A549 (cell line): Measurements from ENCODE around the gene BRAF. TPM values are rescaled to one million over a fixed set of nuclear protein-coding genes. Genes with fewer than 3 reads are reported as not detected.
"Not testable (repeated sequence)": the region's sequence is repeated elsewhere in the genome, so short reads cannot be mapped to it uniquely, and the experiment has no call there.

Experiments used
- ATAC-seq, 2 experiments: fragments of 200-7000 bp in 1 of 2; fragments of >200 bp in 1 of 2; cut with Nextera tagmentation in 1 of 2; cut with Tn5 transposase in 1 of 2; 3 replicates each; pipeline versions ENCODE4 v1.8.0 to v1.9.1; 2018 to 2020; ENCODE audit warnings: mild to moderate bottlenecking in 1 of 2, moderate library complexity in 1 of 2
- CTCF ChIA-PET: fragments of 300-600 bp; sonication (Branson Sonifier 250); formaldehyde crosslinking; extraction: SDS; loops from one replicate; lab custom pipeline; 2021; ENCODE audit warnings: antibody characterized with exemption, inconsistent platforms; lab: Yijun Ruan, JAX
- POLR2A ChIA-PET: fragments of 350-600 bp; formaldehyde crosslinking; extraction: SDS; loops from one replicate; lab custom pipeline; 2021; ENCODE audit warnings: antibody characterized with exemption, inconsistent platforms; lab: Yijun Ruan, JAX
- DNase-seq, 2 experiments: peaks; one replicate each; pipeline versions ENCODE4 v3.0.0 to v3.0.0-alpha.2; 2011 to 2016; ENCODE audit warnings: low read depth in 1 of 2, low spot score in 1 of 2
- FAIRE-seq: peaks from 2 replicates; lab custom pipeline; 2011; peaks lifted over from hg19 to GRCh38; lab: Jason Lieb, UNC
- H3K27ac ChIP-seq, 2 experiments: fragments of >200 bp; sonication (Bioruptor Twin); formaldehyde crosslinking; 3 replicates each; pipeline ENCODE4 v1.5.1; 2016 to 2017
- H3K4me1 ChIP-seq: fragments of >200 bp; sonication (Bioruptor Twin); formaldehyde crosslinking; 3 replicates; pipeline ENCODE4 v1.6.1; 2016
- H3K4me2 ChIP-seq: fragments of >200 bp; sonication (Bioruptor Twin); formaldehyde crosslinking; 3 replicates; pipeline ENCODE4 v1.6.1; 2016
- H3K4me3 ChIP-seq: fragments of >200 bp; sonication (Bioruptor Twin); formaldehyde crosslinking; 3 replicates; pipeline ENCODE4 v1.5.1; 2016
- H3K9me3 ChIP-seq: fragments of >200 bp; sonication (Bioruptor Twin); formaldehyde crosslinking; 3 replicates; pipeline ENCODE4 v1.6.1; 2016
- CEBPB ChIP-seq, 2 experiments: fragments of >200 bp in 1 of 2; sonication (Bioruptor Twin) in 1 of 2; formaldehyde crosslinking in 1 of 2; IDR thresholded peaks; 2 replicates each; pipeline ENCODE4 v1.6.1; 2012 to 2016
- CHD2 ChIP-seq: fragments of 150-350 bp; IDR thresholded peaks from 2 replicates; pipeline ENCODE4 v1.6.1; 2014; ENCODE audit warnings: low read length; ENCODE audit not compliant: partially characterized antibody
- CHD4 ChIP-seq: fragments of 200-600 bp; sonication (generic); IDR thresholded peaks from 2 replicates; pipeline ENCODE4 v1.6.1; 2016; ENCODE audit warnings: antibody characterized with exemption, mild to moderate bottlenecking, borderline replicate concordance
- CTCF ChIP-seq: fragments of >200 bp; sonication (Bioruptor Twin); formaldehyde crosslinking; IDR thresholded peaks from 3 replicates; pipeline ENCODE4 v1.5.1; 2016
- E2F6 ChIP-seq: IDR thresholded peaks from 2 replicates; pipeline ENCODE4 v1.6.1; 2012; ENCODE audit warnings: low read depth, borderline replicate concordance
- EHMT2 ChIP-seq: fragments of 200-600 bp; sonication (generic); IDR thresholded peaks from 2 replicates; pipeline ENCODE4 v1.6.1; 2016; ENCODE audit warnings: antibody characterized with exemption, low read depth, mild to moderate bottlenecking, moderate library complexity
- HEYL ChIP-seq: fragments of 250-450 bp; sonication (Bioruptor Pico); IDR thresholded peaks from 2 replicates; pipeline ENCODE4 v1.8.0; 2021; ENCODE audit warnings: mild to moderate bottlenecking, moderate library complexity
- MAX ChIP-seq: IDR thresholded peaks from 2 replicates; pipeline ENCODE4 v1.6.1; 2012
- MAZ ChIP-seq: fragments of 150-350 bp; IDR thresholded peaks from 2 replicates; pipeline ENCODE4 v1.6.1; 2014; ENCODE audit warnings: antibody characterized with exemption, low read depth, low read length, borderline replicate concordance
- MYC ChIP-seq: IDR thresholded peaks from 2 replicates; pipeline ENCODE4 v1.6.1; 2012; ENCODE audit warnings: mild to moderate bottlenecking, inconsistent platforms, low read length, improper control_type of control experiment, borderline replicate concordance
- NPAS2 ChIP-seq: fragments of 250-450 bp; sonication (Bioruptor Pico); IDR thresholded peaks from 2 replicates; pipeline ENCODE4 v1.8.0; 2022; ENCODE audit warnings: mild to moderate bottlenecking, moderate library complexity, borderline replicate concordance
- NR3C1 ChIP-seq: fragments of >200 bp; sonication (Bioruptor Twin); formaldehyde crosslinking; IDR thresholded peaks from 3 replicates; pipeline ENCODE4 v1.6.1; 2017
- PHF8 ChIP-seq: fragments of 200-600 bp; sonication (generic); IDR thresholded peaks from 2 replicates; pipeline ENCODE4 v1.6.1; 2016; ENCODE audit warnings: low read depth, mild to moderate bottlenecking, antibody characterized with exemption, moderate library complexity, borderline replicate concordance
- POLR2AphosphoS2 ChIP-seq: conservative IDR thresholded peaks from 2 replicates; pipeline ENCODE4 v1.6.1; 2012; ENCODE audit warnings: low read length, improper control_type of control experiment, inconsistent platforms
- SMC3 ChIP-seq: fragments of >200 bp; sonication (Bioruptor Twin); formaldehyde crosslinking; IDR thresholded peaks from 3 replicates; pipeline ENCODE4 v1.6.1; 2018; ENCODE audit warnings: inconsistent platforms
- TP53 ChIP-seq: fragments of 250-450 bp; sonication (Bioruptor Pico); IDR thresholded peaks from 2 replicates; pipeline ENCODE4 v1.5.0; 2021; ENCODE audit warnings: mild to moderate bottlenecking, moderate library complexity
- ZC3H11A ChIP-seq: fragments of 450-650 bp; IDR thresholded peaks from 2 replicates; pipeline ENCODE4 v1.6.1; 2014; ENCODE audit warnings: antibody characterized with exemption, mild to moderate bottlenecking
- ZFP36 ChIP-seq: fragments of 450-650 bp; IDR thresholded peaks from 2 replicates; pipeline ENCODE4 v1.6.1; 2014; ENCODE audit warnings: borderline replicate concordance; ENCODE audit not compliant: partially characterized antibody
- WGBS: methylation state at CpG from one replicate; pipeline ENCODE4 v1.1.6; 2017; ENCODE audit errors: missing lambda C conversion rate; 5-methylcytosine and 5-hydroxymethylcytosine counted together
- polyA plus RNA-seq, 4 experiments: library from polyadenylated mRNA; depleted of rRNA in 3 of 4; stranded (reverse); fragments of >200 nt; fragmentation: RNase III in 1 of 4; extraction: RNeasy Plus Mini Kit Qiagen cat#74134 plus additional on column Dnase treatment in 1 of 4; gene quantifications; 2 replicates in 3 of 4; 3 replicates in 1 of 4; pipeline ENCODE4 v1.2.3, GENCODE V29; 2011 to 2017
- TF ChIP-seq, protein P1 (sequence below): fragments of 250-450 bp; sonication (Bioruptor Pico); IDR thresholded peaks from 2 replicates; pipeline ENCODE4 v1.5.0; 2021; ENCODE audit warnings: mild to moderate bottlenecking, moderate library complexity, borderline replicate concordance

The BRAF gene
- polyA plus RNA-seq, 2 of the 4 experiments (the other 2 are of a cell fraction), result 6.1 to 19.7 TPM

GRCh38 chr7:140966561-140967233, 42.0 kb upstream of the BRAF start:
- CTCF ChIA-PET, result no interaction called here
- H3K4me3 ChIP-seq, result no peak overlapping the region

GRCh38 chr7:140961117-140961516, 36.4 kb upstream of the BRAF start:
- no peak for DNase-seq
- TF ChIP-seq HEYL (CRISPR knock-in tag) (no peak), ZFP36 (no peak), SMC3 (no peak), EHMT2 (no peak), PHF8 (no peak), E2F6 (no peak), TP53 (CRISPR knock-in tag) (no peak), CHD2 (no peak), MYC (no peak), CHD4 (no peak), CTCF (no peak), CEBPB (IDR thresholded peaks at IDR 0.05) (no peak), NPAS2 (no peak), NR3C1 (no peak)
- TF ChIP-seq, protein P1, sequence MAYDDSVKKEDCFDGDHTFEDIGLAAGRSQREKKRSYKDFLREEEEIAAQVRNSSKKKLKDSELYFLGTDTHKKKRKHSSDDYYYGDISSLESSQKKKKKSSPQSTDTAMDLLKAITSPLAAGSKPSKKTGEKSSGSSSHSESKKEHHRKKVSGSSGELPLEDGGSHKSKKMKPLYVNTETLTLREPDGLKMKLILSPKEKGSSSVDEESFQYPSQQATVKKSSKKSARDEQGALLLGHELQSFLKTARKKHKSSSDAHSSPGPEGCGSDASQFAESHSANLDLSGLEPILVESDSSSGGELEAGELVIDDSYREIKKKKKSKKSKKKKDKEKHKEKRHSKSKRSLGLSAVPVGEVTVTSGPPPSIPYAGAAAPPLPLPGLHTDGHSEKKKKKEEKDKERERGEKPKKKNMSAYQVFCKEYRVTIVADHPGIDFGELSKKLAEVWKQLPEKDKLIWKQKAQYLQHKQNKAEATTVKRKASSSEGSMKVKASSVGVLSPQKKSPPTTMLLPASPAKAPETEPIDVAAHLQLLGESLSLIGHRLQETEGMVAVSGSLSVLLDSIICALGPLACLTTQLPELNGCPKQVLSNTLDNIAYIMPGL (CRISPR knock-in tag), result no peak
- Histone ChIP-seq H3K9me3 (peaks cover 8% of the 10 kb centered on the region; the same call in 2 of the 3 replicates), H3K4me3 (no peak overlapping the region), H3K4me1 (no peaks in the 10 kb centered on the region), H3K4me2 (no peak overlapping the region), H3K27ac (no peak overlapping the region)
- ATAC-seq, result no peak
- ChIA-PET POLR2A (no interaction called here), CTCF (no interaction called here)
- no peak for FAIRE-seq
- 92% methylated on average over 4 of the region's 4 CpGs for WGBS

More at GRCh38 chr7:140966561-140967233, 42.0 kb upstream of the BRAF start:
- FAIRE-seq (no peak), ATAC-seq (no peak), DNase-seq (no peak)
- POLR2A ChIA-PET, result no interaction called here
- H3K27ac ChIP-seq, result no peak overlapping the region
- no peaks in the 10 kb centered on the region for H3K4me1 ChIP-seq
- no peak for TF ChIP-seq POLR2AphosphoS2
- TF ChIP-seq E2F6, result no peak
- no peak for TF ChIP-seq ZC3H11A
- TF ChIP-seq MAZ, result no peak
- no peak for TF ChIP-seq MAX
- 23% methylated on average over 5 of the region's 5 CpGs for WGBS
- peaks cover 5% of the 10 kb centered on the region; the same call in 1 of the 3 replicates for H3K9me3 ChIP-seq
- H3K4me2 ChIP-seq, result no peak overlapping the region

GRCh38 chr7:140956997-140957396, 32.3 kb upstream of the BRAF start:
- 86% methylated on average over 10 of the region's 25 CpGs for WGBS
- POLR2A ChIA-PET, H3K4me2 ChIP-seq, H3K27ac ChIP-seq, H3K4me3 ChIP-seq, FAIRE-seq, H3K9me3 ChIP-seq, DNase-seq, H3K4me1 ChIP-seq, ATAC-seq: not testable (repeated sequence)
- CTCF ChIA-PET, result interaction anchor here (1.1 kb wide), 1 partner anchor 30 kb away, joined by 4 read pairs; no protein-coding TSS in a partner anchor
